Right atrium auricular region (tissue), 2 donors: ENCODE results near the gene ZSCAN31. TPM values are rescaled to one million over a fixed set of nuclear protein-coding genes. Genes with fewer than 3 reads are reported as not detected.
A peak's percentile ranks its signal among the peaks of the same experiment; 100 is the strongest.

Experiments used
- DNase-seq: peaks from one replicate; pipeline ENCODE4 v3.0.0-alpha.2; 2019; ENCODE audit warnings: low spot score
- H3K27ac ChIP-seq, 2 donors: fragments of 200-600 bp; sonication (generic); 1 replicate in 1 of 2; 2 replicates in 1 of 2; pipeline ENCODE4 v1.5.1; 2016 to 2019
- H3K27me3 ChIP-seq, 2 donors: fragments of 200-600 bp; sonication (generic); one replicate each; pipeline versions ENCODE4 v1.5.1 to v1.6.0; 2017 to 2019
- H3K36me3 ChIP-seq: fragments of 200-600 bp; sonication (generic); one replicate; pipeline ENCODE4 v1.5.1; 2016
- H3K4me1 ChIP-seq, 2 donors: fragments of 200-600 bp; sonication (generic); one replicate each; pipeline versions ENCODE4 v1.5.1 to v1.6.0; 2017 to 2019
- H3K4me3 ChIP-seq, 2 donors: fragments of 200-600 bp; sonication (generic); 1 replicate in 1 of 2; 2 replicates in 1 of 2; pipeline ENCODE4 v1.5.1; 2017 to 2019; ENCODE audit warnings: mild to moderate bottlenecking in 1 of 2, moderate library complexity in 1 of 2
- H3K9me3 ChIP-seq, 2 donors: fragments of 200-600 bp; sonication (generic); one replicate each; pipeline ENCODE4 v1.5.1; 2019
- CTCF ChIP-seq, 2 donors: fragments of 200-600 bp; sonication (generic); IDR thresholded peaks; one replicate each; pipeline ENCODE4 v1.5.1; 2019; ENCODE audit warnings: antibody characterized with exemption in 2 of 2
- total RNA-seq, 2 donors: library from RNA; depleted of rRNA; stranded (reverse); fragments of >200 nt; gene quantifications; one replicate each; pipeline ENCODE4 v1.1.0, GENCODE V29; 2016

ZSCAN31 gene
- total RNA-seq, 2 donors from 2014 or later: 9.9 to 14.5 TPM

GRCh38 chr6:28334286-28335039, 1.5 kb downstream of the ZSCAN31 start:
- TF ChIP-seq CTCF (IDR thresholded peaks at IDR 0.05): no peak
- H3K4me1 ChIP-seq: peaks cover 0 to 15% of the 10 kb centered on the region in 2 donors
- H3K36me3 ChIP-seq: no peaks in the 10 kb centered on the region
- DNase-seq: no peak
- no peaks in the 10 kb centered on the region for H3K27me3 ChIP-seq
- peak overlapping the region; percentile 59 to 65 for H3K4me3 ChIP-seq
- peak overlapping the region; percentile 95 to 98 for H3K27ac ChIP-seq
- H3K9me3 ChIP-seq: no peaks in the 10 kb centered on the region

GRCh38 chr6:28333599-28334018, 2.3 kb downstream of the ZSCAN31 start:
- no peak for TF ChIP-seq CTCF (IDR thresholded peaks at IDR 0.05)
- Histone ChIP-seq H3K4me1 (peaks cover 0 to 15% of the 10 kb centered on the region in 2 donors), H3K36me3 (peaks cover 7% of the 10 kb centered on the region), H3K4me3 (no peak overlapping the region), H3K9me3 (no peaks in the 10 kb centered on the region), H3K27me3 (no peaks in the 10 kb centered on the region), H3K27ac (peak overlapping the region; percentile 95 to 98)
- no peak for DNase-seq

- Histone ChIP-seq H3K27me3 (no peaks in the 10 kb centered on the region), H3K36me3 (peaks cover 7% of the 10 kb centered on the region), H3K9me3 (peaks cover 0 to 4% of the 10 kb centered on the region in 2 donors), H3K4me1 (peaks cover 0 to 15% of the 10 kb centered on the region in 2 donors), H3K4me3 (no peak overlapping the region), H3K27ac (no peak overlapping the region)
- DNase-seq: no peak
- no peak for TF ChIP-seq CTCF (IDR thresholded peaks at IDR 0.05)
These were observed 2.9 kb downstream of the ZSCAN31 start for GRCh38 chr6:28333047-28333446.

GRCh38 chr6:28330041-28330440, 5.9 kb downstream of the ZSCAN31 start:
- Histone ChIP-seq H3K36me3 (peaks cover 33% of the 10 kb centered on the region), H3K9me3 (peaks cover 14 to 34% of the 10 kb centered on the region in 2 donors), H3K27me3 (no peaks in the 10 kb centered on the region), H3K4me1 (peaks cover 0 to 3% of the 10 kb centered on the region in 2 donors), H3K4me3 (no peak overlapping the region), H3K27ac (no peak overlapping the region)
- TF ChIP-seq CTCF (IDR thresholded peaks at IDR 0.05): no peak
- no peak for DNase-seq

- Histone ChIP-seq H3K27ac (no peak overlapping the region), H3K36me3 (peaks cover 42% of the 10 kb centered on the region), H3K27me3 (no peaks in the 10 kb centered on the region), H3K4me1 (no peaks in the 10 kb centered on the region), H3K4me3 (no peak overlapping the region), H3K9me3 (peaks cover 14 to 46% of the 10 kb centered on the region in 2 donors)
- DNase-seq: no peak
- TF ChIP-seq CTCF (IDR thresholded peaks at IDR 0.05): no peak
These were observed 9.5 kb downstream of the ZSCAN31 start for GRCh38 chr6:28326371-28326948.
